ENCODE results near the gene PSD2.

PSD2 gene

GRCh38 chr5:139839918-139840317, 44.3 kb downstream of the PSD2 start:
- DNase-seq: no peak

DNA sequence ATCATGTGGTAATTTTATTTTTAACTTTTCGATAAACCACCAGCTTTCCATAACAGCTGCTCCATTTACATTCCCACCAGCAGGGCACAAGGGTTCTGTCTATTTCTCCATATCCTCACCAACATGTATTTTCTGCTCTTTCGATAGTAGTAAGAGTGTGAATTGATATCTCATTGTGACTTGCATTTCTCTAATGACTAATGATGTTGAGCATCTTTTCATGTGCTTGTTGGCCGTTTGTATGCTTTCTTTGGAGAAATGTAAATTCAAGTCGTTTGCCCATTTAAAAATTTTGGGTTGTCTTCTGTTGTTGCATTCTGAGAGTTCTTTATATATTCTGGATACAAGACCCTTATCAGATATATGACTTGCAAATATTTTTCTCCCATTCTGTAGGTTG, 45.9 kb downstream of the PSD2 start:
- no peak for DNase-seq

GRCh38 chr5:139842321-139842720, 46.7 kb downstream of the PSD2 start:
- DNase-seq: no peak

DNA sequence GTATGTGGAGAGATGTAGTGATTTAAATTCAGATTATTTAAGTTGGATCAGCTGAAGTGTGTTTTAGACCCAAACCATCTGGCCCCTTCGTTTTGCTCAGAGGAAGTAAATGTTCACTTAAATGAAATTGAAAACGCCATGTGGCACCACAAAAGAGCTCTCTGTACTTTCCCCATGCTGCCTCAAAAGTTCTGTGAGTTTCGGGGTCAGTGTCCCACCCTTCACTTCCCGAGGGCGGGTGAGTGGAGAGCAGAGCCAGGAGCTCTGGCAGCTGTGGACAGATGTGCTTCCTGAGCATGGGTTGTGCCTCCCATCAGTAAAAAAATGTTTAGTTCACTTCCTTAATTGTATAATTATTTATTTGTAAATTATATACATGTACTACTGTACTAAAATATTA, 48.4 kb downstream of the PSD2 start:
- DNase-seq: no peak

DNA sequence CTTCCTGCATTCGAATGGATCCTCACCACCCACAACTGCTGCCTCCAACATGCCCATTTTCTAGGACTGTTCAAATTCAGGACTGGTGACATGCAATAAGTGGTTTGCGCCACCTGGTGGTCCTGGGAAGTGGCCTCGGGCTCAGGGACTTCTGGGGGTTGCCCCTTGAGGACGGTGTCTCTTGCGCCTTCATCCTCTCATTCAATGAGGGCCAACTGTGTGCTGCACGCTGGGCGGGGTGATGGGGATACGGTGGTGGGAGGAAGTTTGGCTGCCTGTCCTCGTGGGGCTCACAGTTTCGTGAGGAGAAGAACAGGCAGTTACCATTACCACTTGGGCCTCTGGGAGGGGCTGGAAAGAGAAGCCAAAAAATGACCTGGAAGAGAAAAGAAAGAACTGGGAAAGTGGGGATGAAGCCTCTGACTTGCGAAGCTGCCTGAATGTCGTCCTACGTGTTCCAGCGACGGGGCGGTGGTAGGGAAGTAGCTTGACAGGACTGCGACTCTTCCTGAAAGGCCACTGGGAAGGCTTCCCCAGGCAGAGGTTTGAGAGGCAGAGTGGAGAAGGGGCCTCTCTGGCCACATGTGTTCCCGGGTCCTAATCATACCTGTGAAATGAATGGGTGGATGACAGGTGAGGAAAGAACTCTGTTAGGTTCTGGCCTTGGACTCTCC, 49.0 kb downstream of the PSD2 start:
- DNase-seq: peak; percentile 82

DNA sequence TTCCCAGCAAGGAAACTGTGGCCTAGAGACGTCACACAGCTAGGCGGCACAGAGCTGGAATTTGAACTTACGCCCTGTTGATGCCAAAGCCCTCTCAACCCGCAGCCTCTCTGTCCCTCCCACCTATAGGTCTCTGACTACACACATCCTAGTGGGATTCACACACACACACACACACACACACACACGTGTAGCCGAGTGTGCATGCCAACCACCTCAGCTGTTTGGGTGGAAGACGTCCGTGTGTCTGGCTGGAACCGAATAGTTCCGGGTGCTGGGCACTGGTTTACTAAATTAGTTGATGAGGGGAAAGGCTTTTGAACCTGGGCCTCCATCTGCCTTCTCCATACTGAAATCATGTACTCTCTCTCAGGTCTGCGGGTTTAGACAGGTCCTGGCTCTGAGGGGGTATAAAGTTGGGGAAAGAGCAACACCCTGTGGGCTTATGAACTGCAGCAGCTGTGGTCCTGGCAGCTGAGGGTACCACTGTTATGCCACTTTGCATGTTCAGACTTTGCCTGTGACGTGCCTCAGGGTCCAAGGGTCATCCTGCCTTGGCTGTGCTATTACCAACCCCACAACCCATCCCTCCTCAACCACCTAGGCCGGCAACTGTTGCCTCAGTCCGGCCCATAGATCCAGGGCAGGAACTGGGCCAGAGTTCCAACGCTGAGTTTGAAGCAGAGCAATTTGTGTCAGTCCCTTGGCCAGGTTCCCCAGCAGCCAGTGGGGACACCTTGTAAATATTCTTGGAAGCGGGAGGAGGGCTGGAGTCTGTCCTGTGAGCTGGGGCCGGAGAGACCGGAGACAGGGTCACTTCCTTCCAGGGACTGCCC, 50.5 kb downstream of the PSD2 start:
- no peak for DNase-seq

DNA sequence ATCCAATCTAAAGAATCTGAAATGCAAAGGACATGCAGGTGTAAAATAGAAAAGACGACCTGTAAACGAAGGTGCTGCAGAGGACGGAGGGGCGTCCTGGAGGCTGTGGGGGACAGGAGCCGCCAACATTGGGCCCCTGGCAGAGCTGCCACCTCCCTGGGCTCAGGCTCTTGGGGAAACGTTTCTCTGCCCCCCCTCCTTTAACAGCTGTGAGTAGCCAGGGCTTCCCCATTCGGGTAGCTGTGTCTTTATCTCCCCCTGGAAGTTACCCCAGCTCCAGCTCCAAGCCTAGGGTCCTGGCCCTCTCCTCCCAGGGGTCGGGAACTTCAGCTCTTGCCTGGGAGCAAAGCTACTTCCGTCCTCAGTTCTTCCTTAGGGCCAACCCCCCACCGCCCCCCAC, 51.5 kb downstream of the PSD2 start:
- DNase-seq: no peak

GRCh38 chr5:139847790-139848507, 52.3 kb downstream of the PSD2 start:
- peak; percentile 37 for DNase-seq

DNA sequence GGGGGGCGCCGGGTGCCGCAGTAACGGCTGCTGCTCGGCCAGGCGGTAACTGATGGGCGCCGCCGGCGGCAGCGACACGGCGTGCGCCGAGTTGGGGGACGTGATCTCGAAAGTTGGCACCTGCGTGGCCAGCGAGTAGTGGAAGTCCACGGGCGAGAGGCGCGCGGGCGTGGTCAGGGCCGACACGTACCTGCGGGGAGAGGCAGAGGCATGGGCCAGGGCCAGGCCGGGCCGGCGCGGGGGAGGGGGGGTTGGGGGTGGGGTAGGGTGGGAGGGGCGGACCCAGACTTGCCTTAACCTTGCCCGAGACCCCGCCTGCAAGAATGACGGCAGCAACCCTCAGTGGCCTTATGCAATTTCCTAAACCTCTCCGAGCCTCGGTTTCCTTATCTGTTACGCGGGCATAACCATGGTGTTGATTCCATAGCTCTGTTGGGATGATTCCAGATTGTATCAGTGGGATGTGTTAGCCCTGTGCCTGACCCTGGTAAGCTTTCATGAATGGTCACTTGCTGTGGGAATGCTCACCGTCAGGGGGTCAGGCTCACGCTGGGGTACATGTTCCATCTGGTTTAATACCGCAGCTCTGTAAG, 53.0 kb downstream of the PSD2 start:
- DNase-seq: no peak

DNA sequence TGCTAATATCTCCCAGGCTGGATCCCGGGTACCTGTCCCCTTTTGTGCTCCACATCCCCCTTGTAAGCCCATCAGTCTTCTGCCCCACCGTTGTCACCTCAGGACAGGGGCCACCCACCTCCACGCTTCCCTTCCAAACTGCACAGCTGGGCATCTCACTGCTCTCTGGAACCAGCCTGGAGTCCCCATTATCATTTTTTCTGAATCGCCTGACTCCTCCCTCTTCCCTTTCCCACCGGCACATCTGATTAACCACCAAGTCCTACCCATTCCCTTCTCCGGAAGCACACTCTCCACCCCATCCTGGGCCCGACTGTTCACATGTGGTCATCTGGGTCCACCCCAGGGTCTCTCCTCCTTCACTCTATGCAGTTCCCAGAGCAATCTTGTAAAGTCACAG, 53.9 kb downstream of the PSD2 start:
- no peak for DNase-seq

DNA sequence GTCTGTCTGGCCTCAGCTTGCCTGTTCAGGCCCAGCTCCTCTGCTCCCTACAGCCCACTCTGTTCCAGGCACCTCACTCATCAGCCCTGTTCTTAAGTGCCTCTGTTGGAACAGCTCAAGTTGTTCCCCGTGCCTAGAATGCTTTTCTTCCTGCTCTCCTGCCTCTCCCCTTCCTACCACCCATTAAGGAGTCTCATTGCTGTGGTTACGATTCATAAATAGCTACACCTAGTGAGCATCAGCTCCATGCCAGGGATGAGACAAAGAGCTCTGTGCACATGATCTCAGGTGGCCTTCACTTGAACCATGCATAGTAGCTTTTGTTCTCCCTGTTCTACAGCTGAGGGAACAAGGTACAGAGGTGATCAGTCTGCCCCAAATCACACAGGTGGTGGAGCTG, 54.3 kb downstream of the PSD2 start:
- no peak for DNase-seq

- DNase-seq: no peak
These were observed 54.9 kb downstream of the PSD2 start for GRCh38 chr5:139850423-139851016.

- DNase-seq: no peak
These were observed 56.0 kb downstream of the PSD2 start for GRCh38 chr5:139851558-139851957.

DNA sequence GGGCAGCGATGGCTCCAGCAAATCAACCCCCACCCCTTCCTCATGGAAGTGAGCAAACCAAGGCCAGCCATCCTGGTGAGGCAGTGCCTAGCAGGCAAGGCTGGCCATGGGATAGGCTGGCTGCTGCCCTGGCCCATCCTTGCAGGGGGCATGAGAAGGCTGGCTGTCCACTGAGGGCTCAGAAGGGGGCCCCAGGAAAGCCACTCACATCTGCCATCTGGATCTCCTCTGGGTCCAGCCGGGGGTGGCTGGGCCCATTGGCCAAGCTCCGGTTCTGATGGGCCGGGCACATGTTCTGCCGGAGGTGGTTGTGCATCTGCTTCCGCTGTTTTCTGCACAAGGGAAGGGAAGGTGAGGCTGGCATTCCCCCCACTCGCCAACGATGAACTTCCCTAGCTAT, 57.1 kb downstream of the PSD2 start:
- DNase-seq: no peak

DNA sequence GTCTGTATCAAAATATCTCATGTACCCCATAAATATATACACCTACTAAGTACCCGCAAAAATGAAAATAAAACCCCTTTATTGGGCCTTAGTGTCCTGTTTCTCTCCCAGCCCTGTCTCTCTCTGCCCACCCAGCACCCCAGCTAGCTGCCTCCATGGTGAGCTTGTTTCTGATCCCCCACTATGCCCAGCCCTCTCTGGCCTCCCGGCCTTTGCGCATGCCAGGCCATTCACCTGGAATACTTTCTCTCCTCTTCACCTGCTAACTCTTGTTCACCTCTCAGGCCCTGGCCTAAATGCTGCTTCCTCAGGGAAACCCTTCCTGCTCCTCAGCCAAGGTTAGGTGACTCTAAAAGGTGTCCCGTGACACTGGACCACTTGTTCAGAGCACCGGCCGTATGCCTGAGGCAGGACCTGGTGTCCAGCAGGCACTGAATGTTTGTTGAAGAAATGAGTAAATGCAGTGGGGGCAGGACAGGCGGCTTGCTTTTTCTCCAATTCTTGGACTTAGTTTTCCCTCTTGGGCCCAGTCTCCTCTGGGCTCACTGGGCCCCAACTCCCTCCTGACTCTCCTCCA, 58.5 kb downstream of the PSD2 start:
- DNase-seq: no peak

DNA sequence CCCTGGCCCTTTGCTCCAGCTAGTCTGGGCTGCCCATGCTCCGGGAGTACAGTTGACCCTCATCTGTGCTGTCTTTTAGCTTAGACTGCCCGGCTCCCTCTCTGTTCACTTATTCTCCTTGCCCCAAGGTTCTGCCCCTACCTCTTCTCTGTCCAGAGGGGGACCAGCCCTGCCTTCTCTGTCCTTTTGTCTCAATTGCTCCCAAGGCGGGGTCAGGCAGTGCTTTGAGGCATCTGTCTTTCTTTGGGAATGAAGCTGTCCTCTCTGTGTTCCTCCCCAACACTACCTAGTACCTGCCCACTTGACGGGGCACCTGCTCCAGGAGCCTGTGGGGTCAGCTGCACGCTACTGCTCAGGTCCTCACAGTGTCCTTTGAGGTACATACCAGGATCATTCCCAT, 59.3 kb downstream of the PSD2 start:
- DNase-seq: no peak

- DNase-seq: no peak
These were observed 59.8 kb downstream of the PSD2 start for GRCh38 chr5:139855451-139855850.

DNA sequence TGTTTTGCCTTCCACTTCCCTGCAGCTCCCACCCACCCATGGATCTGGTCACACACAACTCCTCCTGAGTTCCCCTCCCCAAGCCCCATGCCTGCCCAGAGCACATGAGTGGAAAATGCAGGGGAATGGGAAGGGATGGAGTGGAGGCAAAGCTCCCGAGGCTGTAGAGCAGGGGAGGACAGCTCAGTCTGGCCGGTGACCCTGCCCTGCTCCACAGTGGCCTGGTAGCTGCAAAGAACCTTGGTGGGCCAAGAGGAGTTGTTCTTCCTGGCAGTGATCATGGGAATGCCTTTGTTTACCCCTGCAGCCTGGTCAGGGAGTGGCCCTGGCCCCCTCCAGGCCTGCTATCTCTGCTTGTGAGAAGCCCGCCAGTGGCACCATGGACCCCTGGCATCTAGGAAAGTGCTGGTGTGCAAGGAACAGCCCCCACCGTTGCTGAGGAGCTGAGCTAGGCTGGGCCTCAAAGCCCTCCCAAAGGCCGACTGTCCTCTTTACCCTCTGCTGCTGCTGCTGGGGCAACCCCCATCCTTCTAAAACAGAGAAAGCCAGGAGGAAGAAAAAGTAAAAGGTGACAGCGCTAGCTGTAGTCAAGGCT, 60.4 kb downstream of the PSD2 start:
- DNase-seq: no peak

- DNase-seq: no peak
These were observed 61.1 kb downstream of the PSD2 start for GRCh38 chr5:139856714-139857113.

- no peak for DNase-seq
These were observed 63.4 kb downstream of the PSD2 start for GRCh38 chr5:139859013-139859412.

GRCh38 chr5:139861021-139861888, 65.6 kb downstream of the PSD2 start:
- no peak for DNase-seq

DNA sequence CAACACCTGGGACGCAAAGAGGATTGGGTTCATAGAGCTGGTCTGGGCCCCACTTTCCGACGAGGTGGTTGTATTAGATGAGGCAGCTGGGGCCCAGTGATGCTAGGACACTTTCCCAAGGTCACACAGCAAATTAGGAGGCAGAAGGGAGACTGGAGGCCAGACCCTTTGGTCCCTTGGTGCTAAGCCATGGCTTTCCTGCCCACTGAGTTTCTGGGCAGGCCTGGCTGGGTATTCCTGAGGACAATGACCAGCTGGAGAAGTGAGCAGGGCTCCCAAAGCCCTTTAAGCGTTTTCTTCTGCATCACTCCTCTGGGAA, 66.2 kb downstream of the PSD2 start:
- DNase-seq: no peak
